K562 (cell line): Measurements from ENCODE around the gene FRK. TPM values are rescaled to one million over a fixed set of nuclear protein-coding genes. Genes with fewer than 3 reads are reported as not detected.

Experiments used
- ATAC-seq: fragments of 200-7000 bp; cut with Tn5 transposase; 3 replicates; pipeline ENCODE4 v1.9.1; 2020; ENCODE audit warnings: moderate library complexity
- BruUV-seq: library from RNA; stranded (reverse); fragments of 400-500 nt; replicated peaks from 2 replicates; lab custom pipeline; 2021; lab: Mats Ljungman, UMichigan
- CTCF ChIA-PET: fragments of 300-600 bp; formaldehyde crosslinking; extraction: SDS; loops from one replicate; lab custom pipeline; 2021; ENCODE audit warnings: low intra/inter-chr PET ratio; lab: Yijun Ruan, JAX
- POLR2A ChIA-PET: fragments of 300-600, 350-650 bp; sonication (Branson Sonifier 250); formaldehyde crosslinking; extraction: SDS; loops from one replicate; lab custom pipeline; 2021; ENCODE audit warnings: antibody characterized with exemption, inconsistent platforms; lab: Yijun Ruan, JAX
- DNase-seq, 4 experiments: peaks; one replicate each; pipeline versions ENCODE4 v3.0.0 to v3.0.0-alpha.2; 2011 to 2018; ENCODE audit warnings: low spot score in 3 of 4, mixed read lengths in 3 of 4; ENCODE audit errors: extremely low read depth in 1 of 4
- FAIRE-seq: peaks from 2 replicates; lab custom pipeline; 2011; peaks lifted over from hg19 to GRCh38; lab: Jason Lieb, UNC
- H2AFZ ChIP-seq: 2 replicates; pipeline ENCODE4 v1.6.0; 2011; ENCODE audit warnings: low read depth, low read length, control low read depth, inconsistent platforms
- H3K27ac ChIP-seq: fragments of 200-600 bp; 3 replicates; pipeline ENCODE4 v1.8.0; 2011; ENCODE audit warnings: low read depth, mild to moderate bottlenecking, control low read depth, inconsistent platforms, low read length, moderate library complexity, mixed read lengths; ENCODE audit errors: extremely low read depth
- H3K27me3 ChIP-seq, 2 experiments: fragments of 300-600 bp in 1 of 2; 2 replicates in 1 of 2; 3 replicates in 1 of 2; pipeline versions ENCODE4 v1.6.0 to v1.8.0; 2011; ENCODE audit warnings: inconsistent platforms in 2 of 2, low read length in 2 of 2, mild to moderate bottlenecking in 1 of 2, mixed read lengths in 1 of 2, moderate library complexity in 1 of 2; ENCODE audit not compliant: control insufficient read depth in 2 of 2, insufficient read depth in 2 of 2
- H3K36me3 ChIP-seq: fragments of 300-600 bp; 3 replicates; pipeline ENCODE4 v1.8.0; 2011; ENCODE audit warnings: mild to moderate bottlenecking, low read length, inconsistent platforms; ENCODE audit not compliant: control insufficient read depth, insufficient read depth
- H3K4me1 ChIP-seq, 2 experiments: fragments of 200-600 bp in 1 of 2; replicated peaks in 1 of 2; 2 replicates in 1 of 2; 3 replicates in 1 of 2; pipeline versions ENCODE4 v1.5.1 to v1.8.0; 2011; ENCODE audit warnings: inconsistent platforms in 2 of 2, low read length in 2 of 2, mild to moderate bottlenecking in 1 of 2, mixed read lengths in 1 of 2, moderate library complexity in 1 of 2; ENCODE audit not compliant: control insufficient read depth in 2 of 2, insufficient read depth in 2 of 2
- H3K4me2 ChIP-seq: 2 replicates; pipeline ENCODE4 v1.6.1; 2011; ENCODE audit warnings: low read length, control low read depth, inconsistent platforms, mixed read lengths; ENCODE audit not compliant: insufficient read depth
- H3K4me3 ChIP-seq: fragments of 200-600 bp; sonication (generic), shearing (Covaris generic); 2 replicates; pipeline ENCODE4 v1.5.1; 2016; ENCODE audit warnings: control low read depth, inconsistent platforms
- H3K79me2 ChIP-seq: fragments of 200-600 bp; 3 replicates; pipeline ENCODE4 v1.8.0; 2011; ENCODE audit warnings: low read length, inconsistent platforms; ENCODE audit not compliant: control insufficient read depth, insufficient read depth
- H3K9ac ChIP-seq, 2 experiments: 2 replicates each; pipeline versions ENCODE4 v1.6.0 to v1.6.1; 2011; ENCODE audit warnings: low read depth in 2 of 2, low read length in 2 of 2, control low read depth in 1 of 2, inconsistent platforms in 1 of 2, mild to moderate bottlenecking in 1 of 2, mixed read lengths in 1 of 2; ENCODE audit not compliant: insufficient read depth in 1 of 2
- H3K9me1 ChIP-seq: one replicate; pipeline ENCODE4 v1.6.0; 2011; ENCODE audit warnings: inconsistent platforms, mild to moderate bottlenecking, low read length, moderate library complexity; ENCODE audit not compliant: control insufficient read depth, insufficient read depth
- H3K9me3 ChIP-seq: replicated peaks from 2 replicates; pipeline ENCODE4 v1.5.1; 2011; ENCODE audit warnings: low read depth, low read length, inconsistent platforms; ENCODE audit not compliant: control insufficient read depth, insufficient read depth
- H4K20me1 ChIP-seq: replicated peaks from 2 replicates; pipeline ENCODE4 v1.6.1; 2011; ENCODE audit warnings: low read length, inconsistent platforms, mixed read lengths; ENCODE audit not compliant: control insufficient read depth, insufficient read depth
- BRF1 ChIP-seq: IDR thresholded peaks from 3 replicates; pipeline ENCODE4 v1.6.1; 2011; ENCODE audit warnings: borderline replicate concordance, mild to moderate bottlenecking; ENCODE audit not compliant: insufficient read length; ENCODE audit errors: extremely low read depth
- CTBP1 ChIP-seq: fragments of 450-650 bp; IDR thresholded peaks from 2 replicates; pipeline ENCODE4 v1.6.1; 2016; ENCODE audit warnings: borderline replicate concordance
- DNMT1 ChIP-seq: fragments of 450-650 bp; IDR thresholded peaks from 2 replicates; pipeline ENCODE4 v1.6.1; 2016; ENCODE audit warnings: antibody characterized with exemption, mild to moderate bottlenecking
- ERF ChIP-seq: fragments of 450-650 bp; formaldehyde crosslinking; IDR thresholded peaks from 2 replicates; pipeline ENCODE4 v1.4.0; 2020; ENCODE audit warnings: mild to moderate bottlenecking, mixed read lengths
- ETS2 ChIP-seq: IDR thresholded peaks from 2 replicates; pipeline ENCODE4 v1.6.1; 2016; ENCODE audit warnings: borderline replicate concordance, missing genetic modification characterization, mild to moderate bottlenecking, moderate library complexity, missing compliant biosample characterization; ENCODE audit not compliant: poor library complexity, severe bottlenecking
- ILK ChIP-seq: fragments of 450-650 bp; IDR thresholded peaks from 2 replicates; pipeline ENCODE4 v1.6.1; 2016; ENCODE audit warnings: missing genetic modification characterization, low read depth, mild to moderate bottlenecking, missing compliant biosample characterization, moderate library complexity, borderline replicate concordance
- NEUROD1 ChIP-seq: fragments of 150-350 bp; IDR thresholded peaks from 2 replicates; pipeline ENCODE4 v1.6.1; 2014; ENCODE audit warnings: borderline replicate concordance, low read length, low read depth; ENCODE audit not compliant: partially characterized antibody
- NFE2 ChIP-seq: IDR thresholded peaks from 2 replicates; pipeline ENCODE4 v1.6.1; 2014; ENCODE audit warnings: antibody characterized with exemption, low read depth
- NR2F6 ChIP-seq: fragments of 450-650 bp; formaldehyde crosslinking; IDR thresholded peaks from 2 replicates; pipeline ENCODE4 v1.4.0; 2020; ENCODE audit warnings: mild to moderate bottlenecking
- POLR3G ChIP-seq: IDR thresholded peaks from 2 replicates; pipeline ENCODE4 v1.6.1; 2011; ENCODE audit not compliant: insufficient read length, insufficient replicate concordance; ENCODE audit errors: extremely low read depth
- POU5F1 ChIP-seq: fragments of 150-350 bp; IDR thresholded peaks from 2 replicates; pipeline ENCODE4 v1.6.1; 2014; ENCODE audit warnings: borderline replicate concordance, low read length, low read depth, mild to moderate bottlenecking; ENCODE audit not compliant: partially characterized antibody
- PRMT5 ChIP-seq: sonication (generic); formaldehyde crosslinking; IDR thresholded peaks from 2 replicates; pipeline ENCODE4 v1.5.0; 2020; ENCODE audit warnings: missing genetic modification reagents
- SMAD2 ChIP-seq: fragments of 150-350 bp; IDR thresholded peaks from 2 replicates; pipeline ENCODE4 v1.6.1; 2014; ENCODE audit warnings: low read depth, mild to moderate bottlenecking, low read length
- STAT5B ChIP-seq: fragments of 250-450 bp; sonication (Bioruptor Pico); IDR thresholded peaks from 2 replicates; pipeline ENCODE4 v1.8.0; 2021; ENCODE audit warnings: mild to moderate bottlenecking, inconsistent platforms
- TCFL5 ChIP-seq: fragments of 250-450 bp; sonication (Bioruptor Pico); conservative IDR thresholded peaks from 2 replicates; pipeline ENCODE4 v1.6.1; 2021; ENCODE audit warnings: mild to moderate bottlenecking, moderate library complexity, matching md5 sums
- THAP12 ChIP-seq: fragments of 250-450 bp; sonication (Bioruptor Pico); IDR thresholded peaks from 2 replicates; pipeline ENCODE4 v1.9.0; 2021; ENCODE audit warnings: mild to moderate bottlenecking, inconsistent platforms
- ZC3H8 ChIP-seq: fragments of 450-650 bp; IDR thresholded peaks from 2 replicates; pipeline ENCODE4 v1.6.1; 2017
- ZKSCAN3 ChIP-seq: fragments of 250-450 bp; sonication (Bioruptor Pico); IDR thresholded peaks from 2 replicates; pipeline ENCODE4 v1.4.0; 2020
- in situ Hi-C: fragments of 300-500 bp; cut with MboI; formaldehyde crosslinking; loops from 4 replicates; pipeline ENCODE4 v1.15.0; 2018; ENCODE audit warnings: inconsistent platforms, mixed read lengths
- intact Hi-C: fragments of 100-400 bp; cut with micrococcal nuclease; formaldehyde crosslinking; loops from 2 replicates; pipeline ENCODE4 v1.14.2; 2022
- polyA plus RNA-seq, 8 experiments: library from polyadenylated mRNA; depleted of rRNA in 4 of 8; stranded (reverse) in 5 of 8; unstranded in 3 of 8; fragments of >200 nt; fragmentation: Nextera tagmentation in 2 of 8; fragmentation: Illumina TruSeq in 1 of 8; extraction: Ambion mirVana in 2 of 8; extraction: Trizol in 1 of 8; gene quantifications; 2 replicates each; pipeline versions ENCODE4 v1.2.1 to v1.2.3, GENCODE V29; 2011 to 2014; ENCODE audit warnings: inconsistent platforms in 1 of 8, missing spikeins in 1 of 8
- total RNA-seq, 7 experiments: library from RNA; depleted of rRNA in 6 of 7; stranded (reverse); fragments of >200 nt in 6 of 7; fragmentation: Illumina TruSeq in 2 of 7; extraction: Trizol in 2 of 7; gene quantifications; 2 replicates each; pipeline versions ENCODE4 v1.2.1 to v1.2.3, GENCODE V29; 2011 to 2021; ENCODE audit warnings: low replicate concordance in 1 of 7

The FRK gene
- total and polyA plus RNA-seq, 9 of the 15 experiments (the other 6 are each of a cell fraction or from before 2014, with no cell fraction given): 0.01 to 0.29 (median 0.09) TPM

GRCh38 chr6:115891111-115891669 lies 169.5 kb downstream of the FRK start:
- H3K4me2 ChIP-seq: no peak overlapping the region
- no peaks in the 10 kb centered on the region for H3K4me1 ChIP-seq
- H3K27ac ChIP-seq: no peak overlapping the region
- intact Hi-C loops: loop anchor here (10.0 kb wide), 1 partner anchor 1896 kb away; no protein-coding TSS in a partner anchor
- no peaks in the 10 kb centered on the region for H3K27me3 ChIP-seq
- no peaks in the 10 kb centered on the region for H4K20me1 ChIP-seq
- H2AFZ ChIP-seq: no peak overlapping the region
- no peaks in the 10 kb centered on the region for H3K36me3 ChIP-seq
- CTCF ChIA-PET: no interaction called here
- H3K9me3 ChIP-seq: no peaks in the 10 kb centered on the region
- no peak for TF ChIP-seq SMAD2
- no peak for TF ChIP-seq DNMT1
- no peak for TF ChIP-seq NFE2
- TF ChIP-seq POU5F1: no peak
- no peak for TF ChIP-seq STAT5B (CRISPR knock-in tag)
- TF ChIP-seq ZC3H8: no peak
- no peak for TF ChIP-seq ERF (CRISPR knock-in tag)
- TF ChIP-seq ILK (tag): no peak
- TF ChIP-seq CTBP1: no peak
- no peak for TF ChIP-seq BRF1
- TF ChIP-seq TCFL5 (CRISPR knock-in tag): no peak
- no peak for TF ChIP-seq THAP12 (CRISPR knock-in tag)
- TF ChIP-seq ETS2 (tag): no peak
- TF ChIP-seq ZKSCAN3: no peak
- TF ChIP-seq NEUROD1: no peak
- TF ChIP-seq PRMT5 (CRISPR knock-in tag): no peak
- TF ChIP-seq NR2F6: no peak
- no peak for TF ChIP-seq POLR3G
- H3K9me1 ChIP-seq: no peaks in the 10 kb centered on the region
- no peaks in the 10 kb centered on the region for H3K79me2 ChIP-seq
- H3K9ac ChIP-seq: no peak overlapping the region
- FAIRE-seq (no peak), DNase-seq (no peak), ATAC-seq (no peak)
- BruUV-seq: no TSS peak
- in situ Hi-C loops: no loop called here
- POLR2A ChIA-PET: no interaction called here
- no peak overlapping the region for H3K4me3 ChIP-seq
